ENCODE measurements around the gene IQCH. TPM values are rescaled to one million over a fixed set of nuclear protein-coding genes. Genes with fewer than 3 reads are reported as not detected.

IQCH gene
- total RNA-seq, 1 experiment from 2014 or later: 1.1 TPM

- Histone ChIP-seq H3K4me2 (ENCODE audit: insufficient read depth, insufficient read length, low read length) (no peak overlapping the region), H3K4ac (ENCODE audit: low read depth, low read length) (no peak overlapping the region), H3K27ac (ENCODE audit: insufficient read length, low read depth, low read length) (no peak overlapping the region), H3K14ac (ENCODE audit: insufficient read depth, low read length) (no peak overlapping the region), H3K4me1 (ENCODE audit: insufficient read depth, low read length) (no peaks in the 10 kb centered on the region), H2BK12ac (ENCODE audit: insufficient read length, low read depth, low read length) (no peak overlapping the region), H3K79me2 (ENCODE audit: insufficient read depth, low read length) (no peaks in the 10 kb centered on the region), H4K8ac (replicated peaks; ENCODE audit: insufficient read length, low read depth, low read length) (no peak overlapping the region), H4K91ac (ENCODE audit: insufficient read length, low read depth, low read length) (no peak overlapping the region), H3K23ac (ENCODE audit: insufficient read length, low read depth, low read length) (no peak overlapping the region), H3K27me3 (ENCODE audit: insufficient read depth, low read length) (no peaks in the 10 kb centered on the region), H2AFZ (ENCODE audit: low read length) (no peak overlapping the region), H3K79me1 (ENCODE audit: insufficient read depth, low read depth, low read length, poor library complexity, severe bottlenecking) (no peaks in the 10 kb centered on the region), H2AK5ac (ENCODE audit: insufficient read length, low read length) (no peak overlapping the region), H3K9ac (ENCODE audit: extremely low read depth, insufficient read length, low read length) (no peak overlapping the region), H3K23me2 (ENCODE audit: insufficient read length, low read depth, low read length, poor library complexity, severe bottlenecking) (no peaks in the 10 kb centered on the region), H2BK15ac (ENCODE audit: low read depth, low read length) (no peak overlapping the region), H2BK120ac (ENCODE audit: low read depth, low read length, poor library complexity, severe bottlenecking) (no peak overlapping the region), H3K18ac (ENCODE audit: insufficient read length, low read depth, low read length) (no peak overlapping the region), H2BK5ac (ENCODE audit: insufficient read length, low read length) (no peak overlapping the region), H3T11ph (ENCODE audit: low read length) (no peak overlapping the region), H4K20me1 (ENCODE audit: control insufficient read depth, insufficient read depth, insufficient read length) (no peaks in the 10 kb centered on the region), H2BK20ac (ENCODE audit: low read depth, low read length, poor library complexity, severe bottlenecking) (no peak overlapping the region), H4K5ac (ENCODE audit: insufficient read length, low read depth, low read length) (no peak overlapping the region), H3K56ac (ENCODE audit: insufficient read length, low read depth, low read length) (no peak overlapping the region), H3K9me3 (ENCODE audit: control insufficient read depth, low read depth, low read length) (peaks cover 7% of the 10 kb centered on the region)
- Mint-ChIP-seq H3K4me1 (peaks cover 5 to 11% of the 10 kb centered on the region in 2 experiments), H3K27me3 (ENCODE audit: low read depth) (no peaks in the 10 kb centered on the region; the same call in 1 of the 2 replicates), H3K27ac (no peak overlapping the region), H3K36me3 (ENCODE audit: insufficient read depth in 1 of 3, low read depth in 3 of 3) (peaks cover 4 to 15% (median 6%) of the 10 kb centered on the region in 3 experiments; a peak in 6 of 7 replicates), H3K9me3 (peaks cover 6 to 8% of the 10 kb centered on the region in 2 experiments), H3K4me3 (no peak overlapping the region)
- DNase-seq: no peak
- no peak for TF ChIP-seq CTCF (conservative IDR thresholded peaks at IDR 0.05)
- no CpG with 5 or more reads among the region's 3 CpGs for WGBS (ENCODE audit: extremely low coverage, insufficient read length, low lambda C conversion rate)
Observed at GRCh38 chr15:67319961-67320360, 65.4 kb downstream of the IQCH start.

All from H9 (cell line).